Coronary artery (tissue), 2 donors: ENCODE measurements around the gene C11orf91.
A peak's percentile ranks its signal among the peaks of the same experiment; 100 is the strongest.
"Not testable (repeated sequence)": the region's sequence is repeated elsewhere in the genome, so short reads cannot be mapped to it uniquely, and the experiment has no call there.

Experiments
- DNase-seq: peaks from one replicate; pipeline ENCODE4 v3.0.0-alpha.2; 2017; ENCODE audit warnings: low spot score
- H3K27ac ChIP-seq, 2 donors: fragments of 200-600 bp; sonication (generic); one replicate each; pipeline ENCODE4 v1.5.1; 2016 to 2019
- H3K4me3 ChIP-seq: fragments of 200-600 bp; sonication (generic); 2 replicates; pipeline ENCODE4 v1.5.1; 2016; ENCODE audit warnings: mild to moderate bottlenecking, moderate library complexity
- TF ChIP-seq, protein P1 (sequence below): fragments of 200-600 bp; sonication (generic); IDR thresholded peaks from one replicate; pipeline ENCODE4 v1.5.1; 2019; ENCODE audit warnings: antibody characterized with exemption

Gene C11orf91

GRCh38 chr11:33684003-33684706 lies 16.5 kb downstream of the C11orf91 start:
- Histone ChIP-seq H3K4me3 (no peak overlapping the region), H3K27ac (no peak overlapping the region)
- DNase-seq, result no peak
- TF ChIP-seq, protein P1, sequence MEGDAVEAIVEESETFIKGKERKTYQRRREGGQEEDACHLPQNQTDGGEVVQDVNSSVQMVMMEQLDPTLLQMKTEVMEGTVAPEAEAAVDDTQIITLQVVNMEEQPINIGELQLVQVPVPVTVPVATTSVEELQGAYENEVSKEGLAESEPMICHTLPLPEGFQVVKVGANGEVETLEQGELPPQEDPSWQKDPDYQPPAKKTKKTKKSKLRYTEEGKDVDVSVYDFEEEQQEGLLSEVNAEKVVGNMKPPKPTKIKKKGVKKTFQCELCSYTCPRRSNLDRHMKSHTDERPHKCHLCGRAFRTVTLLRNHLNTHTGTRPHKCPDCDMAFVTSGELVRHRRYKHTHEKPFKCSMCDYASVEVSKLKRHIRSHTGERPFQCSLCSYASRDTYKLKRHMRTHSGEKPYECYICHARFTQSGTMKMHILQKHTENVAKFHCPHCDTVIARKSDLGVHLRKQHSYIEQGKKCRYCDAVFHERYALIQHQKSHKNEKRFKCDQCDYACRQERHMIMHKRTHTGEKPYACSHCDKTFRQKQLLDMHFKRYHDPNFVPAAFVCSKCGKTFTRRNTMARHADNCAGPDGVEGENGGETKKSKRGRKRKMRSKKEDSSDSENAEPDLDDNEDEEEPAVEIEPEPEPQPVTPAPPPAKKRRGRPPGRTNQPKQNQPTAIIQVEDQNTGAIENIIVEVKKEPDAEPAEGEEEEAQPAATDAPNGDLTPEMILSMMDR, result no peak

GRCh38 chr11:33682446-33682845 lies 18.2 kb downstream of the C11orf91 start:
- no peak overlapping the region for H3K4me3 ChIP-seq
- TF ChIP-seq, protein P1, result no peak
- DNase-seq, result peak; percentile 40
- no peak overlapping the region for H3K27ac ChIP-seq

GRCh38 chr11:33682019-33682418 lies 18.6 kb downstream of the C11orf91 start:
- no peak overlapping the region for H3K4me3 ChIP-seq
- TF ChIP-seq, protein P1, result no peak
- no peak for DNase-seq
- H3K27ac ChIP-seq, result no peak overlapping the region

GRCh38 chr11:33678616-33679015 lies 22.0 kb downstream of the C11orf91 start:
- not testable (repeated sequence) for DNase-seq, H3K27ac ChIP-seq, H3K4me3 ChIP-seq

GRCh38 chr11:33674035-33674814 lies 26.4 kb downstream of the C11orf91 start:
- peak; percentile 57 for DNase-seq
- no peak overlapping the region for H3K4me3 ChIP-seq
- TF ChIP-seq, protein P1, result no peak
- H3K27ac ChIP-seq, result no peak overlapping the region

DNA sequence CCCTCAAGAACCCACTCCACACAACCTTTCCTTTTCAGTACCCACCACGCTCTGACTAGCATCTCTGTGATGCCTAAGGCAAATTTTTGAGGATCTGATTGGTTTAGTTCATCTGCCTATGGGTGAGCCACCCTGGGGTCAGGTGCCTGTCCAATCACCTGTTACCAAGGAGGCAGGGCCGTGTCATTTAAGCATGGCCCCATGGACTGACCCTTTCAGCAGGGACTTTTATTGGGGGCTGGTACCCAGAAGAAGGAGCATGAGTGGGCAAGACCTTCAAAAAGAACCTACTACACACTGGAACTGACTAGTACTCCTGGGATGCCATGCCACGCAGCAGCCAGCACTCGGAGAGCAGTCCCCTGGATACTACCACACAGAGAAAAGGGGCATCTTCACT lies 28.4 kb downstream of the C11orf91 start:
- Histone ChIP-seq H3K27ac (no peak overlapping the region), H3K4me3 (no peak overlapping the region)
- TF ChIP-seq, protein P1, result no peak
- DNase-seq, result no peak

- Histone ChIP-seq H3K27ac (no peak overlapping the region), H3K4me3 (no peak overlapping the region)
- TF ChIP-seq, protein P1, result no peak
- DNase-seq, result no peak
Observed at GRCh38 chr11:33670250-33671011, 30.2 kb downstream of the C11orf91 start.
